Measurements from ENCODE around the gene ITPR1. TPM values are rescaled to one million over a fixed set of nuclear protein-coding genes. Genes with fewer than 3 reads are reported as not detected.
A peak's percentile ranks its signal among the peaks of the same experiment; 100 is the strongest.

The ITPR1 gene
- total and polyA plus RNA-seq, 4 donors: 3.7 to 39.4 (median 8.2) TPM

GRCh38 chr3:4582624-4583023, 89.5 kb downstream of the ITPR1 start:
- H3K27me3 ChIP-seq (ENCODE audit: control insufficient read depth in 4 of 4, insufficient read depth in 4 of 4, low read length in 3 of 4): no peaks in the 10 kb centered on the region
- no peak overlapping the region for H3K4me3 ChIP-seq (ENCODE audit: low read depth in 1 of 3, low read length in 3 of 3)
- WGBS: 62% methylated on average over 3 of the region's 3 CpGs
- no peak overlapping the region for H3K9ac ChIP-seq (ENCODE audit: low read depth in 1 of 2, low read length in 2 of 2)
- peaks cover 0 to 11% (median 7%) of the 10 kb centered on the region in 4 donors for H3K4me1 ChIP-seq (ENCODE audit: control insufficient read depth in 4 of 4, insufficient read depth in 4 of 4, low read length in 3 of 4)
- TF ChIP-seq CTCF (IDR thresholded peaks at IDR 0.05; ENCODE audit: low read depth, low read length, missing input control): no peak
- no peak for TF ChIP-seq EGR1 (IDR thresholded peaks at IDR 0.05; ENCODE audit: low read depth in 2 of 2)
- no peak for TF ChIP-seq SP1 (IDR thresholded peaks at IDR 0.05)
- TF ChIP-seq TAF1 (conservative IDR thresholded peaks at IDR 0.05): no peak
- TF ChIP-seq GABPA (IDR thresholded peaks at IDR 0.05 in 1 of 2, conservative IDR thresholded peaks at IDR 0.05 in 1 of 2): no peak
- TF ChIP-seq JUND (IDR thresholded peaks at IDR 0.05): no peak
- no peak for TF ChIP-seq FOXA1 (IDR thresholded peaks at IDR 0.05)
- TF ChIP-seq, protein P1, sequence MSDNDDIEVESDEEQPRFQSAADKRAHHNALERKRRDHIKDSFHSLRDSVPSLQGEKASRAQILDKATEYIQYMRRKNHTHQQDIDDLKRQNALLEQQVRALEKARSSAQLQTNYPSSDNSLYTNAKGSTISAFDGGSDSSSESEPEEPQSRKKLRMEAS (IDR thresholded peaks at IDR 0.05): no peak
- no peak for DNase-seq (ENCODE audit: low spot score)
- H3K36me3 ChIP-seq (ENCODE audit: control insufficient read depth in 4 of 4, insufficient read depth in 3 of 4, low read depth in 1 of 4, low read length in 3 of 4): no peaks in the 10 kb centered on the region
- no peaks in the 10 kb centered on the region for H3K9me3 ChIP-seq (ENCODE audit: control insufficient read depth in 4 of 4, low read length in 3 of 4)
- no peak overlapping the region for H3K27ac ChIP-seq (ENCODE audit: low read depth in 1 of 2, low read length in 2 of 2)

DNA sequence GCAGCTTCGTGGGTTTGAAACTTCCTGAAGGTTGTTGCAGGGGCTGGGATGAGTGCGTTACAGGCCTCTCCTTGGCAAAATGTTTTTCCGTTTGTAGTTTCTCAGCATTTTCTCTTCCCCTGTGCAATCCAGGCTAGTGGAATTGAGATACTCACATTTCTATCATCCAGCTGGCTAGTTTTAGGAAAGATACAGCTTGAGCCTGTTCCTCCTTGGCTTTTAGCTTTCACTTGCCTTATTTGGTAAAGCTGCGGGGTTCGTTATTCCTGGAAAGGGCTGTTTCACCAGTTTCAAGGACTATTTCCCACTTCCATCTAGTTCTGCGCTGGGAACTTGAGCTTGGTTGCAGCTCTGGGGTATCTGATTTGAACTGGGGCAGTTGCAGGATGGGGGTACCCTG, 90.3 kb downstream of the ITPR1 start:
- H3K36me3 ChIP-seq (ENCODE audit: control insufficient read depth in 4 of 4, insufficient read depth in 3 of 4, low read depth in 1 of 4, low read length in 3 of 4): no peaks in the 10 kb centered on the region
- TF ChIP-seq ZBTB33 (IDR thresholded peaks at IDR 0.05) (no peak), GABPA (IDR thresholded peaks at IDR 0.05 in 1 of 2, conservative IDR thresholded peaks at IDR 0.05 in 1 of 2) (no peak), RAD21 (IDR thresholded peaks at IDR 0.05) (peak in 1 of 2 donors; percentile 17), SP1 (IDR thresholded peaks at IDR 0.05) (peak; percentile 22)
- WGBS: 71% methylated on average over 6 of the region's 6 CpGs
- H3K27me3 ChIP-seq (ENCODE audit: control insufficient read depth in 4 of 4, insufficient read depth in 4 of 4, low read length in 3 of 4): no peaks in the 10 kb centered on the region
- peak overlapping the region in 1 of 2 donors; percentile 53 for H3K27ac ChIP-seq (ENCODE audit: low read depth in 1 of 2, low read length in 2 of 2)
- no peaks in the 10 kb centered on the region for H3K9me3 ChIP-seq (ENCODE audit: control insufficient read depth in 4 of 4, low read length in 3 of 4)
- no peak overlapping the region for H3K9ac ChIP-seq (ENCODE audit: low read depth in 1 of 2, low read length in 2 of 2)
- no peak overlapping the region for H3K4me3 ChIP-seq (ENCODE audit: low read depth in 1 of 3, low read length in 3 of 3)
- peaks cover 0 to 11% (median 7%) of the 10 kb centered on the region in 4 donors for H3K4me1 ChIP-seq (ENCODE audit: control insufficient read depth in 4 of 4, insufficient read depth in 4 of 4, low read length in 3 of 4)
- DNase-seq (ENCODE audit: low spot score): no peak

- Histone ChIP-seq H3K9me3 (ENCODE audit: control insufficient read depth in 4 of 4, low read length in 3 of 4) (no peaks in the 10 kb centered on the region), H3K36me3 (ENCODE audit: control insufficient read depth in 4 of 4, insufficient read depth in 3 of 4, low read depth in 1 of 4, low read length in 3 of 4) (no peaks in the 10 kb centered on the region), H3K27me3 (ENCODE audit: control insufficient read depth in 4 of 4, insufficient read depth in 4 of 4, low read length in 3 of 4) (no peaks in the 10 kb centered on the region), H3K4me1 (ENCODE audit: control insufficient read depth in 4 of 4, insufficient read depth in 4 of 4, low read length in 3 of 4) (peaks cover 0 to 11% (median 7%) of the 10 kb centered on the region in 4 donors), H3K4me3 (ENCODE audit: low read depth in 1 of 3, low read length in 3 of 3) (peak overlapping the region in 2 of 3 donors; percentile 34 to 43), H3K9ac (ENCODE audit: low read depth in 1 of 2, low read length in 2 of 2) (peak overlapping the region; percentile 35 to 58), H3K27ac (ENCODE audit: low read depth in 1 of 2, low read length in 2 of 2) (peak overlapping the region; percentile 38 to 53)
- TF ChIP-seq CTCF (IDR thresholded peaks at IDR 0.05; ENCODE audit: low read depth, low read length, missing input control) (peak; percentile 15), RAD21 (IDR thresholded peaks at IDR 0.05) (peak; percentile 77 to 78), ZBTB33 (IDR thresholded peaks at IDR 0.05) (no peak), HNF4A (conservative IDR thresholded peaks at IDR 0.05) (no peak)
- 44% methylated on average over 12 of the region's 12 CpGs for WGBS
- DNase-seq (ENCODE audit: low spot score): no peak
Measured at GRCh38 chr3:4584456-4585249, 91.5 kb downstream of the ITPR1 start.
